Effector memory CD4-positive, alpha-beta T cell (primary cell): Measurements from ENCODE around the gene TSHZ2.

Experiments used
- DNase-seq, 3 donors: peaks; one replicate each; pipeline ENCODE4 v3.0.0-alpha.2; 2020
- H3K27ac ChIP-seq: 2 replicates; pipeline ENCODE4 v1.7.0; 2013; ENCODE audit warnings: mild to moderate bottlenecking, low read length, moderate library complexity; ENCODE audit not compliant: insufficient read depth, poor library complexity, severe bottlenecking
- H3K27me3 ChIP-seq: replicated peaks from 2 replicates; pipeline ENCODE4 v1.7.0; 2013; ENCODE audit warnings: mild to moderate bottlenecking, low read length; ENCODE audit not compliant: insufficient read depth, control insufficient read depth, poor library complexity, severe bottlenecking
- H3K36me3 ChIP-seq: 2 replicates; pipeline ENCODE4 v1.7.0; 2013; ENCODE audit warnings: mild to moderate bottlenecking, low read length, moderate library complexity; ENCODE audit not compliant: control insufficient read depth, insufficient read depth
- H3K4me1 ChIP-seq: 2 replicates; pipeline ENCODE4 v1.7.0; 2013; ENCODE audit warnings: low read length, mild to moderate bottlenecking; ENCODE audit not compliant: control insufficient read depth, insufficient read depth, poor library complexity, severe bottlenecking
- H3K4me3 ChIP-seq: 2 replicates; pipeline ENCODE4 v1.7.0; 2013; ENCODE audit warnings: low read length, low read depth, mild to moderate bottlenecking; ENCODE audit not compliant: insufficient read depth, poor library complexity, severe bottlenecking
- H3K9me3 ChIP-seq: 2 replicates; pipeline ENCODE4 v1.7.0; 2013; ENCODE audit warnings: mild to moderate bottlenecking, low read length, moderate library complexity; ENCODE audit not compliant: control insufficient read depth

Gene TSHZ2

GRCh38 chr20:53384392-53384791 is 412.2 kb downstream of the TSHZ2 start:
- H3K9me3 ChIP-seq = no peaks in the 10 kb centered on the region
- H3K27ac ChIP-seq = no peak overlapping the region
- H3K4me3 ChIP-seq = no peak overlapping the region
- DNase-seq = no peak
- H3K4me1 ChIP-seq = no peaks in the 10 kb centered on the region
- H3K27me3 ChIP-seq = no peaks in the 10 kb centered on the region
- H3K36me3 ChIP-seq = no peaks in the 10 kb centered on the region

- no peak overlapping the region for H3K4me3 ChIP-seq
- no peak overlapping the region for H3K27ac ChIP-seq
- H3K36me3 ChIP-seq = no peaks in the 10 kb centered on the region
- no peaks in the 10 kb centered on the region for H3K9me3 ChIP-seq
- no peak for DNase-seq
- no peaks in the 10 kb centered on the region for H3K27me3 ChIP-seq
- H3K4me1 ChIP-seq = no peaks in the 10 kb centered on the region
Measured at GRCh38 chr20:53385941-53386767, 414.0 kb downstream of the TSHZ2 start.

- Histone ChIP-seq H3K4me3 (no peak overlapping the region), H3K9me3 (no peaks in the 10 kb centered on the region), H3K4me1 (no peaks in the 10 kb centered on the region), H3K27me3 (no peaks in the 10 kb centered on the region), H3K27ac (no peak overlapping the region), H3K36me3 (no peaks in the 10 kb centered on the region)
- no peak for DNase-seq
Measured at GRCh38 chr20:53387983-53388675, 416.0 kb downstream of the TSHZ2 start.

- H3K36me3 ChIP-seq = no peaks in the 10 kb centered on the region
- no peaks in the 10 kb centered on the region for H3K27me3 ChIP-seq
- no peak overlapping the region for H3K27ac ChIP-seq
- DNase-seq = no peak
- no peaks in the 10 kb centered on the region for H3K9me3 ChIP-seq
- H3K4me3 ChIP-seq = no peak overlapping the region
- H3K4me1 ChIP-seq = no peaks in the 10 kb centered on the region
Measured at GRCh38 chr20:53389516-53390300, 417.6 kb downstream of the TSHZ2 start.

GRCh38 chr20:53390770-53391169 is 418.6 kb downstream of the TSHZ2 start:
- Histone ChIP-seq H3K4me1 (no peaks in the 10 kb centered on the region), H3K27me3 (no peaks in the 10 kb centered on the region), H3K4me3 (no peak overlapping the region), H3K36me3 (no peaks in the 10 kb centered on the region), H3K9me3 (no peaks in the 10 kb centered on the region), H3K27ac (no peak overlapping the region)
- no peak for DNase-seq

GRCh38 chr20:53394433-53394832 is 422.3 kb downstream of the TSHZ2 start:
- Histone ChIP-seq H3K27ac (no peak overlapping the region), H3K27me3 (no peaks in the 10 kb centered on the region), H3K4me1 (no peaks in the 10 kb centered on the region), H3K4me3 (no peak overlapping the region), H3K9me3 (no peaks in the 10 kb centered on the region), H3K36me3 (no peaks in the 10 kb centered on the region)
- DNase-seq = no peak

- H3K9me3 ChIP-seq = no peaks in the 10 kb centered on the region
- DNase-seq = no peak
- no peaks in the 10 kb centered on the region for H3K4me1 ChIP-seq
- H3K36me3 ChIP-seq = no peaks in the 10 kb centered on the region
- no peaks in the 10 kb centered on the region for H3K27me3 ChIP-seq
- no peak overlapping the region for H3K27ac ChIP-seq
- no peak overlapping the region for H3K4me3 ChIP-seq
Measured at GRCh38 chr20:53395188-53395923, 423.2 kb downstream of the TSHZ2 start.

GRCh38 chr20:53399083-53399482 is 426.9 kb downstream of the TSHZ2 start:
- H3K36me3 ChIP-seq = no peaks in the 10 kb centered on the region
- no peak for DNase-seq
- H3K27me3 ChIP-seq = no peaks in the 10 kb centered on the region
- no peak overlapping the region for H3K27ac ChIP-seq
- H3K9me3 ChIP-seq = no peaks in the 10 kb centered on the region
- no peaks in the 10 kb centered on the region for H3K4me1 ChIP-seq
- no peak overlapping the region for H3K4me3 ChIP-seq

GRCh38 chr20:53399592-53400335 is 427.6 kb downstream of the TSHZ2 start:
- Histone ChIP-seq H3K27ac (no peak overlapping the region), H3K4me3 (no peak overlapping the region), H3K9me3 (no peaks in the 10 kb centered on the region), H3K27me3 (no peaks in the 10 kb centered on the region), H3K4me1 (no peaks in the 10 kb centered on the region), H3K36me3 (no peaks in the 10 kb centered on the region)
- DNase-seq = no peak
